ENCODE results near the gene NAA25. TPM values are rescaled to one million over a fixed set of nuclear protein-coding genes. Genes with fewer than 3 reads are reported as not detected.
"Not testable (repeated sequence)": the region's sequence is repeated elsewhere in the genome, so short reads cannot be mapped to it uniquely, and the experiment has no call there.

NAA25 gene
- total RNA-seq, 1 donor from 2014 or later: 14.1 TPM

DNA sequence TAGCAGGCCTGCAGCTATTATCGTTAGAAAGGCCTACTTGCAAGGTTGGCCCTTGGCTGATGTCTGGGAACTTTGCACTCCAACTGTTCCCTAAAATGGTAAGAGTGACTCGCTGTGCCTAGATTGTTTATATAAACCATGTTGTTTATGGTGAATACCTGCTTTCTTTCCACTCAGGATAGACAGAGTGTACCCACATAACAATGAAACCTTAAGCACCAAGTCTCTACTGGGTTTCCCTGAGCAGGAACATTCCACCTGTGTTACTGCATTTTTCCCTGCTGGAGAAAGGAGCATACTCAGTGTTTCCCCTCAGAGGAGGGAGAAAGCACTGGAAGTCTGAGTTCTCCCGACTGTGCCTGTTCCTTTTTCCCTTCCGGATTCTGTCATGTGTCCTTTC, 62.6 kb downstream of the NAA25 start:
- no peak for TF ChIP-seq CTCF (IDR thresholded peaks at IDR 0.05)
- no peak for DNase-seq (ENCODE audit: low spot score)
- peaks cover 20% of the 10 kb centered on the region for H3K36me3 Mint-ChIP-seq (ENCODE audit: low read depth)
- no peak overlapping the region for H3K27ac Mint-ChIP-seq (ENCODE audit: unreplicated experiment)
- no peaks in the 10 kb centered on the region for H3K4me1 Mint-ChIP-seq (ENCODE audit: low read depth)
- H3K4me3 Mint-ChIP-seq (ENCODE audit: unreplicated experiment): no peak overlapping the region
- H3K27me3 Mint-ChIP-seq (ENCODE audit: low read depth): no peaks in the 10 kb centered on the region
- H3K9me3 Mint-ChIP-seq (ENCODE audit: low read depth): no peaks in the 10 kb centered on the region

GRCh38 chr12:112036614-112037013, 72.0 kb downstream of the NAA25 start:
- DNase-seq (ENCODE audit: low spot score); H3K4me3 Mint-ChIP-seq (ENCODE audit: unreplicated experiment); H3K9me3 Mint-ChIP-seq (ENCODE audit: low read depth); H3K4me1 Mint-ChIP-seq (ENCODE audit: low read depth); H3K27me3 Mint-ChIP-seq (ENCODE audit: low read depth); H3K27ac Mint-ChIP-seq (ENCODE audit: unreplicated experiment): not testable (repeated sequence)
- peaks cover 32% of the 10 kb centered on the region for H3K36me3 Mint-ChIP-seq (ENCODE audit: low read depth)

- H3K27ac Mint-ChIP-seq (ENCODE audit: unreplicated experiment): no peak overlapping the region
- no peaks in the 10 kb centered on the region for H3K27me3 Mint-ChIP-seq (ENCODE audit: low read depth)
- no peak for DNase-seq (ENCODE audit: low spot score)
- no peak overlapping the region for H3K4me3 Mint-ChIP-seq (ENCODE audit: unreplicated experiment)
- no peak for TF ChIP-seq CTCF (IDR thresholded peaks at IDR 0.05)
- peaks cover 32% of the 10 kb centered on the region for H3K36me3 Mint-ChIP-seq (ENCODE audit: low read depth)
- no peaks in the 10 kb centered on the region for H3K4me1 Mint-ChIP-seq (ENCODE audit: low read depth)
- H3K9me3 Mint-ChIP-seq (ENCODE audit: low read depth): no peaks in the 10 kb centered on the region
Measured at GRCh38 chr12:112035219-112035785, 73.3 kb downstream of the NAA25 start.

DNA sequence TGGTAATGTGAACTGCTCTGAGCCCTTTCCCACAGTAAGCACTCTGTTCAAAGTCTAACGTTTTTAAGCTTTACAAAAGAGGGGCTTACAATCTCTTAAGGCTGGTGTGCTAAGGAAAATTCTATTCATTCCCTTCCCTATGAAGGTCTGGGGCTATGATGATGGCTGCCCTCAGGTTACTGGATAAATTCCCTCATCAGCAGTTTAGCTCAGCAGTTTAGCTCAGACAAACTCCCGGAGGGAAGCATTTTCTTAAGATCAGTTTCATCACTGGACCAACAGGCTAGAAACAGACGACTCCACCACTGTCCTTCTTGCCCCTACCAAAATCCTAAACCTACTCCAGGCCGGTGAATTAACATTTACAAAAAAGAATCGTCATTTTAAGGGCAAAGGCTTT, 76.3 kb downstream of the NAA25 start:
- peaks cover 22% of the 10 kb centered on the region for H3K36me3 Mint-ChIP-seq (ENCODE audit: low read depth)
- no peaks in the 10 kb centered on the region for H3K27me3 Mint-ChIP-seq (ENCODE audit: low read depth)
- no peak for DNase-seq (ENCODE audit: low spot score)
- no peak overlapping the region for H3K4me3 Mint-ChIP-seq (ENCODE audit: unreplicated experiment)
- H3K27ac Mint-ChIP-seq (ENCODE audit: unreplicated experiment): peak overlapping the region; percentile 8
- no peaks in the 10 kb centered on the region for H3K4me1 Mint-ChIP-seq (ENCODE audit: low read depth)
- no peaks in the 10 kb centered on the region for H3K9me3 Mint-ChIP-seq (ENCODE audit: low read depth)
- TF ChIP-seq CTCF (IDR thresholded peaks at IDR 0.05): no peak

DNA sequence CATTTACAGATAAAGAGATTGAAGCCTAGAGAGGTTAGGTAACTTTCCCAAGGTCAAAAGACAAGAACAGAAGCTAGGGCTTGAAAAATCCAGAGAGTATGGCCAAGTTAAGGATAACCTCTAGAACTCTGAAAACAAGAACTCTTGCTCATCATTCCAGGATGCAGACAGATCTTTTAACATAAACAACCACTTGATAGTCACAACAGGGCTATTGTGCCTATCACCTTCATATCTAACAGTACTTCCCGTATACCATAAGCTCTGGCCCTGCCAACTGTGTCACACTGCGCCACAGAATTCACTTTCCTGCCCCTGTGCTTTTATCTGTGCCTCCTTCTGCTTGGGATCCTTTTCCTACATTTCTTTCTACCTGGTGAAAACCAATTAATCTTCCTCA, 77.1 kb downstream of the NAA25 start:
- H3K4me1 Mint-ChIP-seq (ENCODE audit: low read depth): no peaks in the 10 kb centered on the region

More for the DNA sequence above, 77.1 kb downstream of the NAA25 start:
- Mint-ChIP-seq H3K4me3 (ENCODE audit: unreplicated experiment) (no peak overlapping the region), H3K9me3 (ENCODE audit: low read depth) (no peaks in the 10 kb centered on the region), H3K27ac (ENCODE audit: unreplicated experiment) (no peak overlapping the region), H3K27me3 (ENCODE audit: low read depth) (no peaks in the 10 kb centered on the region), H3K36me3 (ENCODE audit: low read depth) (peaks cover 20% of the 10 kb centered on the region)
- DNase-seq (ENCODE audit: low spot score): no peak
- TF ChIP-seq CTCF (IDR thresholded peaks at IDR 0.05): no peak

Measured in chondrocyte (in vitro differentiated cells).